ENCODE data around the gene TSHZ2. TPM values are rescaled to one million over a fixed set of nuclear protein-coding genes. Genes with fewer than 3 reads are reported as not detected.

The TSHZ2 gene
- total and polyA plus RNA-seq, 2 of the 4 experiments (the other 2 are of a cell fraction): under 0.01 to 0.02 TPM

- H3K56ac ChIP-seq (ENCODE audit: extremely low read depth, insufficient read depth, low read length): no peak overlapping the region
- dilution Hi-C loops (cut with HindIII; ENCODE audit: low sequenced_read_pairs, unreplicated experiment) (no loop called here), intact Hi-C loops (cut with micrococcal nuclease) (no loop called here), in situ Hi-C loops (cut with MboI; ENCODE audit: low sequenced_read_pairs) (no loop called here)
- no peak overlapping the region for H2AK5ac ChIP-seq (ENCODE audit: low read depth, low read length)
- no peak overlapping the region for H3K18ac ChIP-seq (ENCODE audit: low read depth, low read length)
- H3K9me1 ChIP-seq (ENCODE audit: insufficient read depth, low read length): no peaks in the 10 kb centered on the region
- H2AFZ ChIP-seq (replicated peaks; ENCODE audit: low read length, poor library complexity): no peak overlapping the region
- BruUV-seq (replicated peaks): no TSS peak
- no peak for DNase-seq
- no peak overlapping the region for H2AK9ac ChIP-seq (replicated peaks; ENCODE audit: low read depth, low read length, poor library complexity)
- no peaks in the 10 kb centered on the region for H3K79me1 ChIP-seq (ENCODE audit: low read depth in 1 of 2, low read length in 2 of 2)
- H3K4me2 ChIP-seq (ENCODE audit: low read depth, low read length): no peak overlapping the region
- H3K14ac ChIP-seq (replicated peaks; ENCODE audit: low read depth, low read length): no peak overlapping the region
- H3K9me3 ChIP-seq (ENCODE audit: control insufficient read depth, insufficient read depth, low read length): peaks cover 1% of the 10 kb centered on the region; the same call in 1 of the 2 replicates
- H3K27ac ChIP-seq (ENCODE audit: insufficient read depth, low read length): no peak overlapping the region
- ChIA-PET CTCF (no interaction called here), POLR2A (ENCODE audit: unreplicated experiment) (no interaction called here)
- no peak overlapping the region for H3K23ac ChIP-seq (ENCODE audit: low read depth, low read length)
- ATAC-seq (ENCODE audit: low read depth): no peak
- no peak overlapping the region for H3K9ac ChIP-seq (ENCODE audit: low read depth, low read length)
- no peak for TF ChIP-seq NFE2L2 (IDR thresholded peaks at IDR 0.05; ENCODE audit: low read depth, low read length)
- TF ChIP-seq RAD21 (IDR thresholded peaks at IDR 0.05; ENCODE audit: low read length): no peak
- no peak for TF ChIP-seq MAFK (IDR thresholded peaks at IDR 0.05; ENCODE audit: low read depth, low read length)
- no peak for TF ChIP-seq SMC3 (IDR thresholded peaks at IDR 0.05; ENCODE audit: low read depth, low read length)
- no peak for TF ChIP-seq FOS (IDR thresholded peaks at IDR 0.05; ENCODE audit: low read depth, low read length)
- TF ChIP-seq MXI1 (IDR thresholded peaks at IDR 0.05; ENCODE audit: borderline replicate concordance, low read depth, low read length): no peak
- TF ChIP-seq MAZ (IDR thresholded peaks at IDR 0.05; ENCODE audit: borderline replicate concordance, low read depth, low read length): no peak
- TF ChIP-seq BHLHE40 (IDR thresholded peaks at IDR 0.05; ENCODE audit: low read depth, low read length): no peak
- TF ChIP-seq, protein P1, sequence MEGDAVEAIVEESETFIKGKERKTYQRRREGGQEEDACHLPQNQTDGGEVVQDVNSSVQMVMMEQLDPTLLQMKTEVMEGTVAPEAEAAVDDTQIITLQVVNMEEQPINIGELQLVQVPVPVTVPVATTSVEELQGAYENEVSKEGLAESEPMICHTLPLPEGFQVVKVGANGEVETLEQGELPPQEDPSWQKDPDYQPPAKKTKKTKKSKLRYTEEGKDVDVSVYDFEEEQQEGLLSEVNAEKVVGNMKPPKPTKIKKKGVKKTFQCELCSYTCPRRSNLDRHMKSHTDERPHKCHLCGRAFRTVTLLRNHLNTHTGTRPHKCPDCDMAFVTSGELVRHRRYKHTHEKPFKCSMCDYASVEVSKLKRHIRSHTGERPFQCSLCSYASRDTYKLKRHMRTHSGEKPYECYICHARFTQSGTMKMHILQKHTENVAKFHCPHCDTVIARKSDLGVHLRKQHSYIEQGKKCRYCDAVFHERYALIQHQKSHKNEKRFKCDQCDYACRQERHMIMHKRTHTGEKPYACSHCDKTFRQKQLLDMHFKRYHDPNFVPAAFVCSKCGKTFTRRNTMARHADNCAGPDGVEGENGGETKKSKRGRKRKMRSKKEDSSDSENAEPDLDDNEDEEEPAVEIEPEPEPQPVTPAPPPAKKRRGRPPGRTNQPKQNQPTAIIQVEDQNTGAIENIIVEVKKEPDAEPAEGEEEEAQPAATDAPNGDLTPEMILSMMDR (conservative IDR thresholded peaks at IDR 0.05; ENCODE audit: low read depth, low read length): no peak
- TF ChIP-seq CHD1 (IDR thresholded peaks at IDR 0.05; ENCODE audit: low read depth, low read length): no peak
- no peak for TF ChIP-seq RCOR1 (IDR thresholded peaks at IDR 0.05; ENCODE audit: insufficient replicate concordance, low read length)
- no peak for TF ChIP-seq RFX5 (IDR thresholded peaks at IDR 0.05; ENCODE audit: low read depth, low read length)
- no peak for TF ChIP-seq ELK1 (IDR thresholded peaks at IDR 0.05; ENCODE audit: borderline replicate concordance, low read depth, low read length)
- no peak for TF ChIP-seq CEBPB (IDR thresholded peaks at IDR 0.05; ENCODE audit: low read depth, low read length)
- TF ChIP-seq POLR2A (IDR thresholded peaks at IDR 0.05; ENCODE audit: low read depth, low read length): no peak
- TF ChIP-seq, protein P2, sequence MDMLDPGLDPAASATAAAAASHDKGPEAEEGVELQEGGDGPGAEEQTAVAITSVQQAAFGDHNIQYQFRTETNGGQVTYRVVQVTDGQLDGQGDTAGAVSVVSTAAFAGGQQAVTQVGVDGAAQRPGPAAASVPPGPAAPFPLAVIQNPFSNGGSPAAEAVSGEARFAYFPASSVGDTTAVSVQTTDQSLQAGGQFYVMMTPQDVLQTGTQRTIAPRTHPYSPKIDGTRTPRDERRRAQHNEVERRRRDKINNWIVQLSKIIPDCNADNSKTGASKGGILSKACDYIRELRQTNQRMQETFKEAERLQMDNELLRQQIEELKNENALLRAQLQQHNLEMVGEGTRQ (IDR thresholded peaks at IDR 0.05; ENCODE audit: low read depth, low read length): no peak
- H3K36me3 ChIP-seq (ENCODE audit: control insufficient read depth, insufficient read depth, low read length): no peaks in the 10 kb centered on the region
- H2BK5ac ChIP-seq (ENCODE audit: low read depth, low read length, poor library complexity, severe bottlenecking): no peak overlapping the region
- no peak overlapping the region for H2BK15ac ChIP-seq (ENCODE audit: low read depth, low read length)
- no CpG with 5 or more reads among the region's 6 CpGs for WGBS, 2 experiments (ENCODE audit: extremely low coverage in 2 of 2, insufficient read length in 1 of 2)
- H4K5ac ChIP-seq (ENCODE audit: low read depth, low read length): no peak overlapping the region
- H4K8ac ChIP-seq (ENCODE audit: low read depth in 2 of 2, low read length in 2 of 2): no peak overlapping the region
- H2BK120ac ChIP-seq (ENCODE audit: low read depth, low read length): no peak overlapping the region
- no peak overlapping the region for H2BK20ac ChIP-seq (ENCODE audit: low read depth, low read length)
- no peaks in the 10 kb centered on the region for H3K4me1 ChIP-seq (ENCODE audit: control insufficient read depth, insufficient read depth, low read length)
- H4K91ac ChIP-seq (ENCODE audit: insufficient read depth, low read depth, low read length): no peak overlapping the region
- H3K4me3 ChIP-seq (ENCODE audit: insufficient read depth, low read depth, low read length): no peak overlapping the region
- H3K27me3 ChIP-seq (ENCODE audit: control insufficient read depth, insufficient read depth, low read length): no peaks in the 10 kb centered on the region
- H3K4ac ChIP-seq (ENCODE audit: low read depth, low read length): no peak overlapping the region
- H4K20me1 ChIP-seq (ENCODE audit: insufficient read depth, low read length): no peaks in the 10 kb centered on the region
Observed at GRCh38 chr20:53258741-53259140, 286.6 kb downstream of the TSHZ2 start.

Measured in IMR-90 (cell line).